Endothelial cell of umbilical vein (primary cell): ENCODE data around the gene ITPKC. TPM values are rescaled to one million over a fixed set of nuclear protein-coding genes. Genes with fewer than 3 reads are reported as not detected.

Source experiments
- BruUV-seq: library from RNA; stranded (reverse); fragments of 400-500 nt; replicated peaks from 2 replicates; lab custom pipeline; 2021; lab: Mats Ljungman, UMichigan
- CTCF ChIA-PET: fragments of 300-600, 350-600 bp; sonication (Branson Sonifier 250); formaldehyde crosslinking; loops from one replicate; lab custom pipeline; 2021; ENCODE audit warnings: antibody characterized with exemption, inconsistent platforms; lab: Charles Lee
- POLR2A ChIA-PET: fragments of 300-600, 350-600 bp; sonication (Branson Sonifier 250); formaldehyde crosslinking; loops from one replicate; lab custom pipeline; 2021; ENCODE audit warnings: antibody characterized with exemption, inconsistent platforms; lab: Charles Lee
- DNase-seq: peaks from one replicate; pipeline ENCODE4 v3.0.0-alpha.2; 2011; ENCODE audit warnings: low read depth, low spot score
- FAIRE-seq: peaks from 2 replicates; lab custom pipeline; 2011; peaks lifted over from hg19 to GRCh38; lab: Jason Lieb, UNC
- H2AFZ ChIP-seq: 2 replicates; pipeline ENCODE4 v1.6.0; 2012; ENCODE audit warnings: low read depth, low read length, control low read depth, inconsistent platforms
- H3K27ac ChIP-seq: 2 replicates; pipeline ENCODE4 v1.5.1; 2011; ENCODE audit warnings: low read depth, mild to moderate bottlenecking, control low read depth, low read length, moderate library complexity; ENCODE audit not compliant: insufficient read depth
- H3K27me3 ChIP-seq, 2 experiments: 2 replicates each; pipeline versions ENCODE4 v1.6.0 to v1.6.1; 2011; ENCODE audit warnings: low read length in 2 of 2, mixed read lengths in 1 of 2; ENCODE audit not compliant: control insufficient read depth in 2 of 2, insufficient read depth in 2 of 2
- H3K36me3 ChIP-seq, 2 experiments: 2 replicates in 1 of 2; 3 replicates in 1 of 2; pipeline ENCODE4 v1.5.1; 2011; ENCODE audit warnings: low read length in 2 of 2, mild to moderate bottlenecking in 1 of 2, moderate library complexity in 1 of 2; ENCODE audit not compliant: control insufficient read depth in 2 of 2, insufficient read depth in 2 of 2; ENCODE audit errors: extremely low read depth in 1 of 2
- H3K4me1 ChIP-seq: 3 replicates; pipeline ENCODE4 v1.5.1; 2011; ENCODE audit warnings: mild to moderate bottlenecking, low read length; ENCODE audit not compliant: control insufficient read depth, insufficient read depth; ENCODE audit errors: extremely low read depth
- H3K4me2 ChIP-seq: 2 replicates; pipeline ENCODE4 v1.6.1; 2011; ENCODE audit warnings: low read length, control low read depth, mixed read lengths; ENCODE audit not compliant: insufficient read depth
- H3K4me3 ChIP-seq, 3 experiments: fragments of 200-600 bp in 1 of 3; sonication (generic), shearing (Covaris generic) in 1 of 3; replicated peaks in 1 of 3; 2 replicates each; pipeline ENCODE4 v1.5.1; 2011 to 2016; ENCODE audit warnings: control low read depth in 3 of 3, low read length in 3 of 3, mild to moderate bottlenecking in 2 of 3, inconsistent platforms in 1 of 3, low read depth in 1 of 3, moderate library complexity in 1 of 3; ENCODE audit not compliant: insufficient read depth in 1 of 3
- H3K79me2 ChIP-seq: 2 replicates; pipeline ENCODE4 v1.6.0; 2012; ENCODE audit warnings: low read length, inconsistent platforms; ENCODE audit not compliant: control insufficient read depth, insufficient read depth
- H3K9ac ChIP-seq: replicated peaks from 2 replicates; pipeline ENCODE3; 2011; ENCODE audit warnings: low read length, control low read depth; ENCODE audit not compliant: insufficient read depth; ENCODE audit errors: extremely low read depth
- H3K9me1 ChIP-seq: replicated peaks from 3 replicates; pipeline ENCODE4 v1.6.0; 2011; ENCODE audit warnings: mild to moderate bottlenecking, low read length; ENCODE audit not compliant: control insufficient read depth, insufficient read depth; ENCODE audit errors: extremely low read depth
- H3K9me3 ChIP-seq: replicated peaks from 2 replicates; pipeline ENCODE4 v1.5.1; 2012; ENCODE audit warnings: low read length, inconsistent platforms; ENCODE audit not compliant: control insufficient read depth, insufficient read depth
- H4K20me1 ChIP-seq: replicated peaks from 2 replicates; pipeline ENCODE3; 2011; ENCODE audit warnings: mild to moderate bottlenecking, low read length; ENCODE audit not compliant: control insufficient read depth, insufficient read depth; ENCODE audit errors: extremely low read depth
- CTCF ChIP-seq, 2 donors: IDR thresholded peaks; 1 replicate in 1 of 2; 2 replicates in 1 of 2; pipeline ENCODE4 v1.5.1; 2011; ENCODE audit warnings: low read length in 2 of 2, mild to moderate bottlenecking in 2 of 2, moderate library complexity in 2 of 2, control low read depth in 1 of 2, inconsistent platforms in 1 of 2, low read depth in 1 of 2; ENCODE audit not compliant: insufficient read depth in 1 of 2; ENCODE audit errors: extremely low read depth in 1 of 2
- EZH2 ChIP-seq: IDR thresholded peaks from 2 replicates; pipeline ENCODE4 v1.6.1; 2012; ENCODE audit warnings: borderline replicate concordance, low read depth, mild to moderate bottlenecking, moderate library complexity, low read length, inconsistent platforms; ENCODE audit not compliant: severe bottlenecking
- FOS ChIP-seq: IDR thresholded peaks from 2 replicates; pipeline ENCODE4 v1.6.1; 2011; ENCODE audit warnings: mild to moderate bottlenecking, low read length, moderate library complexity, borderline replicate concordance; ENCODE audit not compliant: insufficient read depth
- GATA2 ChIP-seq: IDR thresholded peaks from 2 replicates; pipeline ENCODE4 v1.7.0; 2011; ENCODE audit warnings: low read depth, mild to moderate bottlenecking, moderate library complexity, mixed read lengths, low read length; ENCODE audit not compliant: insufficient read length, insufficient read depth
- JUN ChIP-seq: IDR thresholded peaks from 2 replicates; pipeline ENCODE4 v1.6.1; 2011; ENCODE audit warnings: borderline replicate concordance, low read depth; ENCODE audit not compliant: insufficient read length, insufficient read depth
- MAX ChIP-seq: IDR thresholded peaks from 2 replicates; pipeline ENCODE4 v1.6.1; 2011; ENCODE audit not compliant: insufficient read depth, insufficient read length
- MYC ChIP-seq: IDR thresholded peaks from one replicate; pipeline ENCODE4 v1.6.1; 2011; ENCODE audit warnings: mild to moderate bottlenecking, low read depth, low read length
- POLR2A ChIP-seq: IDR thresholded peaks from 2 replicates; pipeline ENCODE4 v1.6.1; 2012; ENCODE audit warnings: low read depth, mild to moderate bottlenecking, control low read depth, low read length
- POLR2AphosphoS5 ChIP-seq: IDR thresholded peaks from 2 replicates; pipeline ENCODE4 v1.6.1; 2012; ENCODE audit warnings: low read depth, mild to moderate bottlenecking, control low read depth, low read length, moderate library complexity; ENCODE audit not compliant: insufficient read depth
- dilution Hi-C: fragments of 300-500 bp; cut with MboI; formaldehyde crosslinking; loops from one replicate; pipeline ENCODE4 v1.15.0; 2019; ENCODE audit warnings: low sequenced_read_pairs; ENCODE audit not compliant: extremely low pct_ligation_motif_present
- intact Hi-C: fragments of 100-400 bp; cut with micrococcal nuclease; formaldehyde crosslinking; loops from one replicate; pipeline ENCODE4 v1.10.0; 2022
- polyA plus RNA-seq, 4 experiments: library from polyadenylated mRNA; depleted of rRNA in 3 of 4; stranded (reverse) in 3 of 4; unstranded in 1 of 4; fragments of >200 nt; gene quantifications; 2 replicates each; pipeline versions ENCODE4 v1.2.1 to v1.2.3, GENCODE V29; 2011 to 2012; ENCODE audit warnings: missing spikeins in 1 of 4
- total RNA-seq: library from RNA; stranded (reverse); gene quantifications from 2 replicates; pipeline ENCODE4 v1.2.3, GENCODE V29; 2021

ITPKC gene
- total and polyA plus RNA-seq, 2 donors (not counting 3 experiments of a cell fraction or from before 2014, with no cell fraction given), result 7.3 to 16.1 TPM

- FAIRE-seq, result no peak
- ChIA-PET POLR2A (interaction anchor here (0.7 to 1.0 kb wide), 2 partner anchors 22 to 56 kb away, joined by 3 to 4 read pairs; partner anchors contain the start of gene EGLN2), CTCF (no interaction called here)
- Histone ChIP-seq H3K27ac (no peak overlapping the region), H3K4me2 (no peak overlapping the region), H3K9me1 (no peaks in the 10 kb centered on the region), H3K79me2 (no peaks in the 10 kb centered on the region), H3K9ac (no peak overlapping the region), H3K27me3 (no peaks in the 10 kb centered on the region), H3K9me3 (no peaks in the 10 kb centered on the region), H3K4me3 (no peak overlapping the region), H3K4me1 (peaks cover 9% of the 10 kb centered on the region), H4K20me1 (no peaks in the 10 kb centered on the region), H3K36me3 (peaks cover 0 to 6% of the 10 kb centered on the region in 2 experiments), H2AFZ (no peak overlapping the region)
- dilution Hi-C loops, result no loop called here
- TF ChIP-seq FOS, result no peak
- no peak for TF ChIP-seq JUN
- TF ChIP-seq GATA2, result no peak
- DNase-seq, result no peak
- intact Hi-C loops, result no loop called here
- BruUV-seq, result no TSS peak
Measured at GRCh38 chr19:40742886-40743285, 26.0 kb downstream of the ITPKC start.

- dilution Hi-C loops (no loop called here), intact Hi-C loops (no loop called here)
- H3K9me3 ChIP-seq, result no peaks in the 10 kb centered on the region
- no peak overlapping the region for H3K27ac ChIP-seq
- TF ChIP-seq POLR2A (no peak), EZH2 (no peak), FOS (no peak), JUN (no peak), MAX (no peak), MYC (no peak), GATA2 (no peak), CTCF (IDR thresholded peaks at IDR 0.05; ENCODE audit: extremely low read depth in 1 of 2, insufficient read depth in 1 of 2, low read depth in 1 of 2, low read length in 2 of 2) (no peak), POLR2AphosphoS5 (no peak)
- no TSS peak for BruUV-seq
- DNase-seq, result no peak
- CTCF ChIA-PET, result interaction anchor here (1.0 to 2.7 kb wide), 2 partner anchors 63 to 75 kb away, joined by 3 to 7 read pairs; no protein-coding TSS in a partner anchor
- no peak overlapping the region for H3K9ac ChIP-seq
- no peaks in the 10 kb centered on the region for H3K9me1 ChIP-seq
- peaks cover 0 to 6% of the 10 kb centered on the region in 2 experiments for H3K36me3 ChIP-seq
- H3K27me3 ChIP-seq, result no peaks in the 10 kb centered on the region
- H3K4me3 ChIP-seq, result no peak overlapping the region
- H3K79me2 ChIP-seq, result no peaks in the 10 kb centered on the region
- POLR2A ChIA-PET, result interaction anchor here (1.0 kb wide), 1 partner anchor 23 kb away, joined by 3 read pairs; no protein-coding TSS in a partner anchor
- H3K4me2 ChIP-seq, result no peak overlapping the region
- H2AFZ ChIP-seq, result no peak overlapping the region
- no peak for FAIRE-seq
- no peaks in the 10 kb centered on the region for H4K20me1 ChIP-seq
- peaks cover 9% of the 10 kb centered on the region for H3K4me1 ChIP-seq
Measured at GRCh38 chr19:40743926-40744325, 27.0 kb downstream of the ITPKC start.
